ENCODE data around the gene NFKBIE.

DNA sequence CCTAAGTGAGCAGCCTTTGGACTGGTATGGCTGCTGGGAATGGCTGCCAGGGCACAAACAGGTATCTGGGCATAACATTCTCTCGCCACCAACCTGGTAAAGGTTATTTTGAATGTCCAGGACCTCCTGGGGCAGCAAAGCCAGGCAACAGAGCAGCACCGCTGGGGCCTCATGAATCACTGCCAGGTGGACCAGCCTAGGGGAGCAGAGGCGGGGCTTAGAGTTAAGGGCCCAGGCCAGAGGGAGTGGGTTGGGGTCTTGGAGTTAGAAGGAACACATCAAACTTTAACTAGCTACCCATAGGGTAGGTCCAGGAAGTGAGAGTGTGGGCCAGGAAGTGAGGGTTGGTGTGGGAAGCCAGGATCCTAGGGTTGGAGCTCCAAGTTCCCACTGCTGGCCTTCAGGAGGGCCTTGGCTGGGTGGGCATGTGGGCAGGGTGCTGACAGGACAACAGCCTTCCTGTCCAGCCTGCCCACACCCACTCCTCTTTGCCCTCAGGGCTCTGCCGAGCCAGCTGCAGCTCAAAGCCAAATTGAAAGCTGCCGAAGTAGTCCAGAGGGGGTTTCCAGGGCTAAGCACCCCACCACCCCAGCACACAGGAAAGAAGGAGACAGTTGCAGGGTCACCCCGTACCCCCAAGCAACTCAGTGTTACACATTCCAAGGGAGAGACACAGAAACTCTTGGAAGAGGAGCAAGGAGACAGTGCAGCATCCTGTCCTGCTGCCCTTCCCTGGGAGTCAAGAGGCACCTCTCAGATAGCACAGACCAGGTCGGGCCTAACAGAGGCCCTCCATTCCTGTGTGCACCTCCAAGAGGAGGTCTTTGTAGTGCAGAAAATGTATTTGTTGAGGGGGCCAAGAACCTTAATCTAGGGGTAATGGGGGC, 2.6 kb downstream of the NFKBIE start:
- TF ChIP-seq, protein P1, sequence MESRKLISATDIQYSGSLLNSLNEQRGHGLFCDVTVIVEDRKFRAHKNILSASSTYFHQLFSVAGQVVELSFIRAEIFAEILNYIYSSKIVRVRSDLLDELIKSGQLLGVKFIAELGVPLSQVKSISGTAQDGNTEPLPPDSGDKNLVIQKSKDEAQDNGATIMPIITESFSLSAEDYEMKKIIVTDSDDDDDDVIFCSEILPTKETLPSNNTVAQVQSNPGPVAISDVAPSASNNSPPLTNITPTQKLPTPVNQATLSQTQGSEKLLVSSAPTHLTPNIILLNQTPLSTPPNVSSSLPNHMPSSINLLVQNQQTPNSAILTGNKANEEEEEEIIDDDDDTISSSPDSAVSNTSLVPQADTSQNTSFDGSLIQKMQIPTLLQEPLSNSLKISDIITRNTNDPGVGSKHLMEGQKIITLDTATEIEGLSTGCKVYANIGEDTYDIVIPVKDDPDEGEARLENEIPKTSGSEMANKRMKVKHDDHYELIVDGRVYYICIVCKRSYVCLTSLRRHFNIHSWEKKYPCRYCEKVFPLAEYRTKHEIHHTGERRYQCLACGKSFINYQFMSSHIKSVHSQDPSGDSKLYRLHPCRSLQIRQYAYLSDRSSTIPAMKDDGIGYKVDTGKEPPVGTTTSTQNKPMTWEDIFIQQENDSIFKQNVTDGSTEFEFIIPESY (IDR thresholded peaks at IDR 0.05): no peak
- TF ChIP-seq, protein P2, sequence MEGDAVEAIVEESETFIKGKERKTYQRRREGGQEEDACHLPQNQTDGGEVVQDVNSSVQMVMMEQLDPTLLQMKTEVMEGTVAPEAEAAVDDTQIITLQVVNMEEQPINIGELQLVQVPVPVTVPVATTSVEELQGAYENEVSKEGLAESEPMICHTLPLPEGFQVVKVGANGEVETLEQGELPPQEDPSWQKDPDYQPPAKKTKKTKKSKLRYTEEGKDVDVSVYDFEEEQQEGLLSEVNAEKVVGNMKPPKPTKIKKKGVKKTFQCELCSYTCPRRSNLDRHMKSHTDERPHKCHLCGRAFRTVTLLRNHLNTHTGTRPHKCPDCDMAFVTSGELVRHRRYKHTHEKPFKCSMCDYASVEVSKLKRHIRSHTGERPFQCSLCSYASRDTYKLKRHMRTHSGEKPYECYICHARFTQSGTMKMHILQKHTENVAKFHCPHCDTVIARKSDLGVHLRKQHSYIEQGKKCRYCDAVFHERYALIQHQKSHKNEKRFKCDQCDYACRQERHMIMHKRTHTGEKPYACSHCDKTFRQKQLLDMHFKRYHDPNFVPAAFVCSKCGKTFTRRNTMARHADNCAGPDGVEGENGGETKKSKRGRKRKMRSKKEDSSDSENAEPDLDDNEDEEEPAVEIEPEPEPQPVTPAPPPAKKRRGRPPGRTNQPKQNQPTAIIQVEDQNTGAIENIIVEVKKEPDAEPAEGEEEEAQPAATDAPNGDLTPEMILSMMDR (IDR thresholded peaks at IDR 0.05; ENCODE audit: low read depth, low read length, missing input control): no peak
- TF ChIP-seq GABPA (IDR thresholded peaks at IDR 0.05 in 1 of 2, conservative IDR thresholded peaks at IDR 0.05 in 1 of 2): no peak
- no peak for TF ChIP-seq RXRA (IDR thresholded peaks at IDR 0.05)
- no peak for TF ChIP-seq RAD21 (IDR thresholded peaks at IDR 0.05)
- no peak for TF ChIP-seq TAF1 (conservative IDR thresholded peaks at IDR 0.05)
- TF ChIP-seq, protein P3, sequence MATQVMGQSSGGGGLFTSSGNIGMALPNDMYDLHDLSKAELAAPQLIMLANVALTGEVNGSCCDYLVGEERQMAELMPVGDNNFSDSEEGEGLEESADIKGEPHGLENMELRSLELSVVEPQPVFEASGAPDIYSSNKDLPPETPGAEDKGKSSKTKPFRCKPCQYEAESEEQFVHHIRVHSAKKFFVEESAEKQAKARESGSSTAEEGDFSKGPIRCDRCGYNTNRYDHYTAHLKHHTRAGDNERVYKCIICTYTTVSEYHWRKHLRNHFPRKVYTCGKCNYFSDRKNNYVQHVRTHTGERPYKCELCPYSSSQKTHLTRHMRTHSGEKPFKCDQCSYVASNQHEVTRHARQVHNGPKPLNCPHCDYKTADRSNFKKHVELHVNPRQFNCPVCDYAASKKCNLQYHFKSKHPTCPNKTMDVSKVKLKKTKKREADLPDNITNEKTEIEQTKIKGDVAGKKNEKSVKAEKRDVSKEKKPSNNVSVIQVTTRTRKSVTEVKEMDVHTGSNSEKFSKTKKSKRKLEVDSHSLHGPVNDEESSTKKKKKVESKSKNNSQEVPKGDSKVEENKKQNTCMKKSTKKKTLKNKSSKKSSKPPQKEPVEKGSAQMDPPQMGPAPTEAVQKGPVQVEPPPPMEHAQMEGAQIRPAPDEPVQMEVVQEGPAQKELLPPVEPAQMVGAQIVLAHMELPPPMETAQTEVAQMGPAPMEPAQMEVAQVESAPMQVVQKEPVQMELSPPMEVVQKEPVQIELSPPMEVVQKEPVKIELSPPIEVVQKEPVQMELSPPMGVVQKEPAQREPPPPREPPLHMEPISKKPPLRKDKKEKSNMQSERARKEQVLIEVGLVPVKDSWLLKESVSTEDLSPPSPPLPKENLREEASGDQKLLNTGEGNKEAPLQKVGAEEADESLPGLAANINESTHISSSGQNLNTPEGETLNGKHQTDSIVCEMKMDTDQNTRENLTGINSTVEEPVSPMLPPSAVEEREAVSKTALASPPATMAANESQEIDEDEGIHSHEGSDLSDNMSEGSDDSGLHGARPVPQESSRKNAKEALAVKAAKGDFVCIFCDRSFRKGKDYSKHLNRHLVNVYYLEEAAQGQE (IDR thresholded peaks at IDR 0.05): no peak

All from liver (tissue), 3 donors.